CD14-positive monocyte (primary cell): ENCODE results near the gene NOC2L. TPM values are rescaled to one million over a fixed set of nuclear protein-coding genes. Genes with fewer than 3 reads are reported as not detected.

Experiments used
- DNase-seq, 3 donors: peaks; one replicate each; pipeline ENCODE4 v3.0.0-alpha.2; 2011 to 2022
- H2AFZ ChIP-seq: 2 replicates; pipeline ENCODE4 v1.6.0; 2012; ENCODE audit warnings: mild to moderate bottlenecking, low read depth, low read length, inconsistent platforms; ENCODE audit not compliant: insufficient read depth, poor library complexity, severe bottlenecking
- H3K27ac ChIP-seq, 2 donors: 1 replicate in 1 of 2; 2 replicates in 1 of 2; pipeline ENCODE4 v1.5.1; 2012 to 2013; ENCODE audit warnings: low read length in 2 of 2, control low read depth in 1 of 2, inconsistent platforms in 1 of 2, low read depth in 1 of 2, mild to moderate bottlenecking in 1 of 2
- H3K27me3 ChIP-seq, 2 donors: one replicate each; pipeline versions ENCODE4 v1.6.0 to v1.6.1; 2011 to 2013; ENCODE audit warnings: low read length in 2 of 2; ENCODE audit not compliant: control insufficient read depth in 2 of 2, insufficient read depth in 2 of 2
- H3K36me3 ChIP-seq, 2 donors: replicated peaks in 1 of 2; 1 replicate in 1 of 2; 2 replicates in 1 of 2; pipeline versions ENCODE4 v1.5.1 to v1.6.1; 2012 to 2013; ENCODE audit warnings: low read length in 2 of 2, control low read depth in 1 of 2, inconsistent platforms in 1 of 2, mild to moderate bottlenecking in 1 of 2; ENCODE audit not compliant: insufficient read depth in 2 of 2, control insufficient read depth in 1 of 2
- H3K4me1 ChIP-seq, 2 donors: 1 replicate in 1 of 2; 2 replicates in 1 of 2; pipeline versions ENCODE4 v1.5.1 to v1.6.1; 2012 to 2013; ENCODE audit warnings: low read length in 2 of 2, control low read depth in 1 of 2, inconsistent platforms in 1 of 2, mild to moderate bottlenecking in 1 of 2, moderate library complexity in 1 of 2; ENCODE audit not compliant: insufficient read depth in 2 of 2, control insufficient read depth in 1 of 2
- H3K4me2 ChIP-seq: replicated peaks from 2 replicates; pipeline ENCODE3; 2012; ENCODE audit warnings: low read length, moderate library complexity, mild to moderate bottlenecking; ENCODE audit not compliant: poor library complexity, severe bottlenecking; ENCODE audit errors: extremely low read depth
- H3K4me3 ChIP-seq, 3 experiments: fragments of 200-600 bp in 1 of 3; sonication (generic) in 1 of 3; replicated peaks in 1 of 3; 1 replicate in 2 of 3; 2 replicates in 1 of 3; pipeline ENCODE4 v1.5.1; 2011 to 2013; ENCODE audit warnings: low read length in 3 of 3, mild to moderate bottlenecking in 3 of 3, control low read depth in 2 of 3, low read depth in 2 of 3, inconsistent platforms in 1 of 3, moderate library complexity in 1 of 3
- H3K79me2 ChIP-seq: 2 replicates; pipeline ENCODE4 v1.6.0; 2012; ENCODE audit warnings: mild to moderate bottlenecking, control low read depth, inconsistent platforms, low read length, moderate library complexity; ENCODE audit not compliant: insufficient read depth
- H3K9ac ChIP-seq: 2 replicates; pipeline ENCODE4 v1.6.0; 2017; ENCODE audit warnings: low read length, mild to moderate bottlenecking; ENCODE audit not compliant: insufficient read depth, poor library complexity, severe bottlenecking
- H3K9me3 ChIP-seq, 2 donors: replicated peaks in 1 of 2; 1 replicate in 1 of 2; 2 replicates in 1 of 2; pipeline versions ENCODE4 v1.5.1 to v1.6.1; 2012 to 2013; ENCODE audit warnings: low read length in 2 of 2, control low read depth in 1 of 2; ENCODE audit not compliant: control insufficient read depth in 1 of 2, insufficient read depth in 1 of 2
- H4K20me1 ChIP-seq: 2 replicates; pipeline ENCODE4 v1.6.0; 2012; ENCODE audit warnings: mild to moderate bottlenecking, low read length, control low read depth, moderate library complexity; ENCODE audit not compliant: insufficient read depth
- H3K27ac Mint-ChIP-seq, 7 donors: one replicate each; pipeline ENCODE4 v1.8.0; 2020; ENCODE audit warnings: mild to moderate bottlenecking in 7 of 7, mixed read lengths in 7 of 7, moderate library complexity in 6 of 7, inconsistent platforms in 2 of 7
- H3K27me3 Mint-ChIP-seq, 3 donors: one replicate each; pipeline ENCODE4 v1.8.0; 2021 to 2022; ENCODE audit warnings: low read depth in 3 of 3, mild to moderate bottlenecking in 3 of 3, mixed read lengths in 3 of 3, moderate library complexity in 3 of 3, inconsistent platforms in 1 of 3
- H3K36me3 Mint-ChIP-seq, 2 donors: one replicate each; pipeline ENCODE4 v1.8.0; 2020; ENCODE audit warnings: mixed read lengths in 2 of 2, inconsistent platforms in 1 of 2, mild to moderate bottlenecking in 1 of 2
- H3K4me1 Mint-ChIP-seq: one replicate; pipeline ENCODE4 v1.8.0; 2020; ENCODE audit warnings: mild to moderate bottlenecking, mixed read lengths
- H3K4me3 Mint-ChIP-seq, 2 donors: one replicate each; pipeline ENCODE4 v1.8.0; 2020; ENCODE audit warnings: mild to moderate bottlenecking in 2 of 2, mixed read lengths in 2 of 2, moderate library complexity in 1 of 2
- H3K9me3 Mint-ChIP-seq, 7 donors: one replicate each; pipeline ENCODE4 v1.8.0; 2020 to 2022; ENCODE audit warnings: mixed read lengths in 7 of 7, mild to moderate bottlenecking in 6 of 7, moderate library complexity in 6 of 7, inconsistent platforms in 2 of 7
- CTCF ChIP-seq: fragments of 200-600 bp; IDR thresholded peaks from one replicate; pipeline ENCODE4 v1.8.0; 2022; ENCODE audit warnings: antibody characterized with exemption, mild to moderate bottlenecking
- WGBS: methylation state at CpG from one replicate; pipeline ENCODE4 v1.1.5; 2013; ENCODE audit warnings: missing lambda C conversion rate; ENCODE audit not compliant: insufficient coverage; 5-methylcytosine and 5-hydroxymethylcytosine counted together
- intact Hi-C, 2 donors: fragments of 100-400 bp; cut with micrococcal nuclease; formaldehyde crosslinking; loops; one replicate each; pipeline versions ENCODE4 v1.15.0 to v1.15.1; 2023
- polyA plus RNA-seq, 3 donors: library from polyadenylated mRNA; depleted of rRNA in 1 of 3; unstranded in 2 of 3; stranded (reverse) in 1 of 3; fragments of 300-500 nt in 2 of 3; fragments of >200 nt in 1 of 3; fragmentation: Illumina TruSeq in 2 of 3; gene quantifications; 1 replicate in 2 of 3; 2 replicates in 1 of 3; pipeline ENCODE4 v1.2.3, GENCODE V29; 2012 to 2021

Gene NOC2L
- polyA plus RNA-seq, 3 donors = 34.5 to 47.9 (median 35.8) TPM

- TF ChIP-seq CTCF = no peak
- Mint-ChIP-seq H3K27me3 (peaks cover 25 to 55% (median 37%) of the 10 kb centered on the region in 3 donors), H3K36me3 (no peaks in the 10 kb centered on the region), H3K4me1 (peaks cover 3% of the 10 kb centered on the region), H3K9me3 (peaks cover 0 to 8% (median 5%) of the 10 kb centered on the region in 7 donors), H3K27ac (no peak overlapping the region), H3K4me3 (no peak overlapping the region)
- no peaks in the 10 kb centered on the region for H3K79me2 ChIP-seq
- H3K36me3 ChIP-seq = no peaks in the 10 kb centered on the region
- no peak overlapping the region for H3K27ac ChIP-seq
- WGBS = 93% methylated on average over 17 of the region's 28 CpGs
- H3K9me3 ChIP-seq = peaks cover 5 to 8% of the 10 kb centered on the region in 2 donors
- H4K20me1 ChIP-seq = no peaks in the 10 kb centered on the region
- intact Hi-C loops = loop anchor here in 1 of 2 donors (2.0 kb wide), 1 partner anchor 69 kb away; no protein-coding TSS in a partner anchor
- no peak overlapping the region for H3K4me2 ChIP-seq
- H3K27me3 ChIP-seq = peaks cover 3 to 30% of the 10 kb centered on the region in 2 donors
- H2AFZ ChIP-seq = no peak overlapping the region
- DNase-seq = no peak
- H3K9ac ChIP-seq = no peak overlapping the region
- H3K4me1 ChIP-seq = peaks cover 5 to 8% of the 10 kb centered on the region in 2 donors
- no peak overlapping the region for H3K4me3 ChIP-seq
Observed at GRCh38 chr1:973459-974292, 14.6 kb upstream of the NOC2L start.

- H3K79me2 ChIP-seq = no peaks in the 10 kb centered on the region
- peaks cover 0 to 8% of the 10 kb centered on the region in 2 donors for H3K9me3 ChIP-seq
- Mint-ChIP-seq H3K27ac (no peak overlapping the region), H3K9me3 (peaks cover 0 to 3% (median 0%) of the 10 kb centered on the region in 7 donors), H3K4me3 (no peak overlapping the region), H3K36me3 (no peaks in the 10 kb centered on the region), H3K27me3 (peaks cover 32 to 62% (median 43%) of the 10 kb centered on the region in 3 donors), H3K4me1 (peaks cover 3% of the 10 kb centered on the region)
- H4K20me1 ChIP-seq = no peaks in the 10 kb centered on the region
- DNase-seq = no peak
- TF ChIP-seq CTCF = no peak
- H3K27me3 ChIP-seq = peaks cover 3 to 37% of the 10 kb centered on the region in 2 donors
- no peak overlapping the region for H2AFZ ChIP-seq
- no peak overlapping the region for H3K9ac ChIP-seq
- H3K27ac ChIP-seq = no peak overlapping the region
- H3K4me2 ChIP-seq = no peak overlapping the region
- no peaks in the 10 kb centered on the region for H3K36me3 ChIP-seq
- WGBS = 92% methylated on average over 27 of the region's 28 CpGs
- no peak overlapping the region for H3K4me3 ChIP-seq
- intact Hi-C loops = no loop called here
- H3K4me1 ChIP-seq = peaks cover 5 to 8% of the 10 kb centered on the region in 2 donors
Observed at GRCh38 chr1:972726-973458, 13.8 kb upstream of the NOC2L start.
